Stimulated activated effector memory CD8-positive, alpha-beta T cell treated with anti-CD3 and anti-CD28 coated beads, Interleukin-12 subunit alpha, Interleukin-12 subunit beta, amount 100 ng/mL, for 72 hours (primary cell): ENCODE data around the gene ATP6AP2.
A peak's percentile ranks its signal among the peaks of the same experiment; 100 is the strongest.

ENCODE experiments used
- ATAC-seq: fragments of 150-1000 bp; cut with Tn5 transposase; 2 replicates; pipeline ENCODE4 v1.10.0; 2021
- DNase-seq, 2 donors: peaks; one replicate each; pipeline ENCODE4 v3.0.0; 2021 to 2022; ENCODE audit warnings: low spot score in 2 of 2
- H3K27ac Mint-ChIP-seq: one replicate; pipeline ENCODE4 v1.8.0; 2022; ENCODE audit warnings: mild to moderate bottlenecking, mixed read lengths
- H3K36me3 Mint-ChIP-seq: one replicate; pipeline ENCODE4 v1.8.0; 2022; ENCODE audit warnings: mild to moderate bottlenecking, mixed read lengths
- H3K4me1 Mint-ChIP-seq: one replicate; pipeline ENCODE4 v1.8.0; 2022; ENCODE audit warnings: mixed read lengths
- H3K4me3 Mint-ChIP-seq: one replicate; pipeline ENCODE4 v1.8.0; 2022; ENCODE audit warnings: mild to moderate bottlenecking, mixed read lengths
- H3K9me3 Mint-ChIP-seq: one replicate; pipeline ENCODE4 v1.8.0; 2022; ENCODE audit warnings: mixed read lengths

Gene ATP6AP2

GRCh38 chrX:40647307-40648197, 66.8 kb downstream of the ATP6AP2 start, which contains the start of gene CXorf38:
Gene CXorf38, minus strand, starts transcription at chrX:40647561. Its CDS starts 41 bp downstream, at chrX:40647520.
- ATAC-seq (peak; percentile 85), DNase-seq (peak; percentile 76 to 93)
- Mint-ChIP-seq H3K4me3 (peak within 1 kb of the TSS; percentile 91), H3K9me3 (no peaks in the 10 kb centered on the region), H3K4me1 (peaks cover 36% of the 10 kb centered on the region), H3K27ac (peak within 1 kb of the TSS; percentile 94), H3K36me3 (peaks cover 48% of the 10 kb centered on the region)

- no peak for ATAC-seq
- DNase-seq: peak; percentile 43 to 61
- Mint-ChIP-seq H3K4me3 (no peak overlapping the region), H3K27ac (no peak overlapping the region), H3K4me1 (peaks cover 6% of the 10 kb centered on the region), H3K9me3 (no peaks in the 10 kb centered on the region), H3K36me3 (peaks cover 33% of the 10 kb centered on the region)
Measured at GRCh38 chrX:40651620-40652223, 71.0 kb downstream of the ATP6AP2 start.

- Mint-ChIP-seq H3K4me3 (no peak overlapping the region), H3K9me3 (no peaks in the 10 kb centered on the region), H3K27ac (no peak overlapping the region), H3K36me3 (peaks cover 34% of the 10 kb centered on the region), H3K4me1 (peaks cover 3% of the 10 kb centered on the region)
- DNase-seq (no peak), ATAC-seq (no peak)
Measured at GRCh38 chrX:40652664-40653063, 71.9 kb downstream of the ATP6AP2 start.

GRCh38 chrX:40653535-40653934, 72.8 kb downstream of the ATP6AP2 start:
- ATAC-seq: no peak

More at GRCh38 chrX:40653535-40653934, 72.8 kb downstream of the ATP6AP2 start:
- no peak overlapping the region for H3K27ac Mint-ChIP-seq
- H3K4me1 Mint-ChIP-seq: no peaks in the 10 kb centered on the region
- DNase-seq: no peak
- H3K9me3 Mint-ChIP-seq: no peaks in the 10 kb centered on the region
- H3K36me3 Mint-ChIP-seq: peaks cover 39% of the 10 kb centered on the region
- no peak overlapping the region for H3K4me3 Mint-ChIP-seq
